Adipocyte (in vitro differentiated cells): Measurements from ENCODE around the gene GPR62.

ENCODE experiments used
- DNase-seq: peaks from one replicate; pipeline ENCODE4 v3.0.0-alpha.2; 2015; ENCODE audit warnings: low read depth
- H3K27me3 ChIP-seq: replicated peaks from 2 replicates; pipeline ENCODE4 v1.7.0; 2013; ENCODE audit warnings: mild to moderate bottlenecking, low read length, moderate library complexity; ENCODE audit not compliant: control insufficient read depth, insufficient read depth
- H3K36me3 ChIP-seq: 2 replicates; pipeline ENCODE4 v1.7.0; 2013; ENCODE audit warnings: low read length, mild to moderate bottlenecking, moderate library complexity; ENCODE audit not compliant: control insufficient read depth, insufficient read depth, severe bottlenecking
- H3K4me1 ChIP-seq: 2 replicates; pipeline ENCODE4 v1.7.0; 2013; ENCODE audit warnings: mild to moderate bottlenecking, low read length, moderate library complexity; ENCODE audit not compliant: control insufficient read depth, insufficient read depth
- H3K4me3 ChIP-seq: 2 replicates; pipeline ENCODE4 v1.7.0; 2013; ENCODE audit warnings: mild to moderate bottlenecking, low read length, moderate library complexity
- H3K9ac ChIP-seq: 2 replicates; pipeline ENCODE4 v1.7.0; 2013; ENCODE audit warnings: mild to moderate bottlenecking, low read length, moderate library complexity
- H3K9me3 ChIP-seq: 2 replicates; pipeline ENCODE4 v1.7.0; 2013; ENCODE audit warnings: mild to moderate bottlenecking, low read length, moderate library complexity; ENCODE audit not compliant: control insufficient read depth

Gene GPR62

DNA sequence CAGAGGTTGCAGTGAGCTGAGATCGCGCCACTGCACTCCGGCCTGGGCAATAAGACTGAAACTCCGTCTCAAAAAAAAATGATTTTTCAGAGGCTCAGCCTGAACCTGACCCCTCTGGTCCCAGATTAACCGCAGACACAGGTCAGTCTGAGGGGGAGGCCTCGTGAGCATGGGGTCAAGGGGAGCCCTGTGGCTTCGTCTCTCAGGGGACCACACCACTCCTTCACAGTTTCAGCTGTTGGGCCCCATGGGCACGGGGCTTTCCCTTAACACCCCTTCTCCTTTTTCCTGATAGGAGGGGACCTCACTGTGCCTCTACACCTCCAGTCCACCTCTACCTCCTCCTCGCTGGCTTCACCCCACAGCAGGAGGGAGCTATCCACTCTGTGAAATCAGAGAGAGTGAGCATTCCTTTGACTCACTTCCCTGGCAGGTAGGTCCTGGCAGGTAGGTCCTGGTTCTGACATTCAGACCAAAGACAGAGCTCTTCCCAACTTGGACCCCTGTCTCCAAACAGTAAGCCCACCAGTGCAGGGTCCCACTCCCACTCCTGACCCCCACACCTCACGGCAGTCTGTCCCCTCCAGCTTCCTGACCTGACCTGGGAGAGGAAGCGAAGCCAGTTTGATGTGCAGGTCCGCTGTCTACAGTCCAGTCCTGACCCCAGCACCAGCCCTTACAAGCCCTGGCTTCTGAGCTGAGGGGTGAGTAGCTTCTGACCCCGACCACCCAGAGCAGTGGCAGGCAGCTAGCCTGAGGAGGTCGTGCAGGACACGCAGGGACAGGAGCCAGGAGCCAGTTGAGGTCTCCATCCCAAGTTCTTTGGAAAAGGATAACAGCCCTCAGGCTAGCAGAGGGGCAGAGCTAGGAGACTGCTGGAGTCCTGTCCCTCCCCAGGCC, 22.5 kb upstream of the GPR62 start:
- DNase-seq: no peak
- Histone ChIP-seq H3K4me3 (no peak overlapping the region), H3K36me3 (peaks cover 72% of the 10 kb centered on the region), H3K9me3 (no peaks in the 10 kb centered on the region), H3K4me1 (no peaks in the 10 kb centered on the region), H3K9ac (no peak overlapping the region), H3K27me3 (no peaks in the 10 kb centered on the region)

DNA sequence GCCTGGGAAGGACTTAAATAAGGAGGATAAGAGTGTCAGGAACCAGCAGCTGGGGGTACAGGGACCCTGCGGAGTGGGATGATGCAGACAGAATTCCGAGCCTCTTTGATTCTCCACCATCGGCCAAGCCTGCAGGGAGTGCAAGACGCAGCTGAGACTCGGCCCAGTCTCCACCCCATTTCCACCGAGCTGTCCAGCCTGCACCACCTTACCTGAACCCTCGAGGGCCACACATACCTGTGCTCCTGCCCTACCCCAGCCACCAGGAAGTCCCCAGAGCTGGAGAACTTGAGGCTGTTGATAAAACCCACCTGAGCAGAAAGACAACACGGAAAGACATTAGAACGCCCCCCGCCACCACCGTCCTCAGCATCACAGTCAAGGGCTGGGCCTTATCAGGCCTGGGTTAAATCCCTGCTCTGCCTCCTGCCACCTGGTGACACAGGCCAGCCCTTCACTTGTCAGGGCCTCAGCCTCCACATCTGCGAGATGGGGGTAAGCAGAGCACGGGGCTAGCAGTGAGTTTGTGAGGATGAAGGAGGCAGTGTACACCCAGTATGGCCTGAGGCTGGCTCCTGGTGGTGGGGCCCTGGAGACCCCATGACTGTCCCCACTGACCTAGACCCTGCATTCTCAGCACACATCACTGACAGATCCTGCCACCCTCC, 21.6 kb upstream of the GPR62 start:
- no peak overlapping the region for H3K9ac ChIP-seq
- H3K4me1 ChIP-seq: no peaks in the 10 kb centered on the region
- no peak for DNase-seq
- H3K27me3 ChIP-seq: no peaks in the 10 kb centered on the region
- no peaks in the 10 kb centered on the region for H3K9me3 ChIP-seq
- H3K36me3 ChIP-seq: peaks cover 81% of the 10 kb centered on the region
- H3K4me3 ChIP-seq: no peak overlapping the region

DNA sequence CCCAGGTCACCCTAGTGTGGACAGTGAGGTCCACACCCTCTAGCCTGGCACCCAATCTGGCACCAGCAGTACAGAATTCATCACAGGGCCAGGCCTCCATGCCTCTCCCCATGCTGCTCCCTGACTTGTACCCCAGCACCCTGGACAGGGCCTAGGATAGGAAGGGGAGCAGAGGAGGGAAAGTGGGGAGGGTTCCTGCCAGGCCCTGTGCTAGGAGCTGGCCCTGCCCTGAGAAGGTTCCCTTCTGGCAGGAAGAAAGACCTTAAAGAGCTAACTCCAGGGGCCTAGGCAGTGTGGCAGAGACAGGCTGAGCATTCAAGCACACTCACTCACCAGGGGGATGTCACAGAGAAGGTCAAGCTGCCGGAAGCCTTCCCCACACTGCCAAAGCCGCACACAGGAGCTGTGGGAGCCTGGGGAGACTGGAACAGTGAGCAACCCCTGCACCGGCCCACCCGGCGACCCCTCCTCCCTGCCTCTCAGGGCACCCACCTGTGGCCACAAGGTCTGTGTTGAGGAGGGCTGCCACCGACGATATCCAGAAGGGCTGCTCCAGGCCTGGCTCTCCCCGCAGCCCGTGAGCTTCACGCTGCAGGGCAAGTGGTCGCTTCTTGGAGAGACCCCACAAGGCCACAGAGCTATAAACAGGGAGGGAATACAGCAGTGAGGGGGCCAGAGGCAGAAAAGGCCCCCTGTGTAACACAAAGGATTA, 20.9 kb upstream of the GPR62 start:
- H3K36me3 ChIP-seq: peaks cover 88% of the 10 kb centered on the region
- no peak for DNase-seq

DNA sequence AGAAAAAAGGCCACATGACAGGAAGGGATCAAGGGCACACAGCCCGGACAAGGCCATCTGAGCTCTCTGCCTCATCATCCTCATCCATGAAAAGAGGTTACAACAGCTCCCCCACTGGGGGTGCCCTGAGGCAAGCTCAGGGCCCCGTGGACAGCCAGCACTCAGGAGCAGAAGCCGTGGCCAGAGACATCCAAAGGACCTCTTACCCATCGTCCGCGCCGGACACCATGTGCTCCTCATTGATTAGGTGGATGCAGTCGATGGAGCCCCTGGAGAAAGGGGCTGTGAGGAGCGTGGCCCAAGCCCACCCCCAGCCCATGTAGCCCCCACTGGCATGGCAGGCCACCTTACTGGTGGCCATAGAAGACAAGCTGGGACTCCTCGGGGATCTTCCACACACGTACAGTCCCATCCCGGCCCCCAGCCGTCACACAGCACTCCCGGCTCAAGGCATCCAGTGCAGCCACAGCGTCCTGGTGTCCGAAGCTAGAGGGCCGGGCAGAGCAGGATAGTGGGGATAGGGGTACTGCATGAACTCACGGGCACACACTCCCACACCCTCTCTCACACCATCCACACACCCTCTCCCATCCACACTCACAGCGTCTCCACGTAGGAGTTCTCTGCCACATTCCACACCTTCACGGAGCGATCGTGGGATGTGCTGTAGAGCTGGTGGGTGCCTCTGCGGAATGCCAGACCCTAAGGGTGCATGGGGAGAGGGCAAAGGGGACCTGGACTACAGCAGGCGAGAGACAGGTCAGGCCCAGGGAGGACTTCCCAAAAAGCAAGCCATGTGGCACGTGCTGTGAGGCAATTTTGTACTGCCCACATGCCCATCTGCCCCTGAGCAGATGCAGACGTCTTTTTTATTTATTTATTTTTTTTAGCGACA, 19.9 kb upstream of the GPR62 start:
- Histone ChIP-seq H3K36me3 (peaks cover 90% of the 10 kb centered on the region), H3K9ac (no peak overlapping the region), H3K4me3 (no peak overlapping the region), H3K27me3 (no peaks in the 10 kb centered on the region), H3K9me3 (no peaks in the 10 kb centered on the region), H3K4me1 (peaks cover 15% of the 10 kb centered on the region)
- DNase-seq: no peak

More for the DNA sequence above, 20.9 kb upstream of the GPR62 start:
- Histone ChIP-seq H3K27me3 (no peaks in the 10 kb centered on the region), H3K4me3 (no peak overlapping the region), H3K9ac (no peak overlapping the region), H3K4me1 (peaks cover 6% of the 10 kb centered on the region), H3K9me3 (no peaks in the 10 kb centered on the region)

DNA sequence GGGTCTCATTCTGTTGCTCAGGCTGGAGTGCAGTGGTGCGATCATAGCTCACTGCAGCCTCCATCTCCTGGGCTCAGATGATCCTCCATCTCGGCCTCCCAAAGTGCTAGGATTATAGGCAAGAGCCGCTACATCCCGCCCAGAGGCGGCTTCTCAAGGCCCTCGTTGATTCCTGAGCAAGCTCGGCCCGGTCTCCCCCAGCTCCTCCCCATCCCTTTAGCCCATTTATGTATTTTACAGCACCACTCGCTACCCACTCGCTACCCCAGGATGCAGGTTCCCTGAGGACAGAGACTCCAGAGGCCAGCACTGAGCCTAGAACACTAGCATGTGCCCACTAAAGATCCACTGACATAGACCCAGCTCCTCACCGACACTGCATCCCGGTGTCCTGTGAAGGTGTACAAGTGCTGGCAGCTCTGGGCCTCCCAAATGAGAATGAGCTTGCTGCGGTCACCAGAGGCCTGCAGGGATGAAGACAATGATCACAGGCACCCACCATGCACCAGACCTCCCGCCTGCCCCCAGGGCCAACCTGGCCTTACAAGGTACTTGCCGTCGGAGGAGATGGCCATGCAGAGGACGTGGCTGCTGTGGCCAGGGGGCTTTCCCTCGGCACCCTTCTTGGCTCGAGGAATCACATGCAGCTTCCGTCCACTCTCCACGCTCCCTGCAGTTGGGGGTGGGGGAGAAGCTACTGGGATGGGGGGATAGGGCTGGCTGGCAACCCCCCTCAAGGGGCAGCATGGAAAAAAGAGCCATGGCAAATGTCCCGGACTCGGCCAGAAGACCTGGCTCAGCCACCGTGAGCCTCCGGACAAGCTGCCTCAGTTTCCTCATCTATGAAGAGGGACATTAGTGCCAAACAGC, 19.1 kb upstream of the GPR62 start:
- Histone ChIP-seq H3K4me3 (no peak overlapping the region), H3K9ac (no peak overlapping the region), H3K36me3 (peaks cover 81% of the 10 kb centered on the region), H3K27me3 (no peaks in the 10 kb centered on the region), H3K9me3 (no peaks in the 10 kb centered on the region), H3K4me1 (peaks cover 21% of the 10 kb centered on the region)
- DNase-seq: no peak

DNA sequence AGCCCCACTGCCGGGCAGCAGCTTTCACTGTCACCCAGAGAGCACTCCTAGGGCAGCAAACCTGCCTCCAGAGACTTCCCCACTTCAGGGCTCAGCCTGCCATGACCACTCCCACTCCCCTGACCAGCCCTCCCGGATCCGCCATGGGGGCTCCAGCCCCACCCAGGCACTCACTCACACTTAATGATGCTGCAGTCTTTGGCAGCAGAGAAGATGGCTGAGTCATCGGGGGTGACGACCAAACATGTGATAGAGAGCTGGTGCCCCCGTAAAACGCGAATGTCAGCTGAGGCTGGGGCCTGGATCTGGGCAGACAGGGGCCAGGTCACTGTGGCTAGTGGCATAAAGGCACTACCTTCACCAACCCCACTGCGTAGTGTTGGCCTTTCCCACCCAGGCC, 18.2 kb upstream of the GPR62 start:
- no peaks in the 10 kb centered on the region for H3K27me3 ChIP-seq
- peaks cover 75% of the 10 kb centered on the region for H3K36me3 ChIP-seq
- DNase-seq: no peak
- H3K9ac ChIP-seq: no peak overlapping the region
- no peaks in the 10 kb centered on the region for H3K9me3 ChIP-seq
- no peak overlapping the region for H3K4me3 ChIP-seq
- H3K4me1 ChIP-seq: peaks cover 21% of the 10 kb centered on the region

DNA sequence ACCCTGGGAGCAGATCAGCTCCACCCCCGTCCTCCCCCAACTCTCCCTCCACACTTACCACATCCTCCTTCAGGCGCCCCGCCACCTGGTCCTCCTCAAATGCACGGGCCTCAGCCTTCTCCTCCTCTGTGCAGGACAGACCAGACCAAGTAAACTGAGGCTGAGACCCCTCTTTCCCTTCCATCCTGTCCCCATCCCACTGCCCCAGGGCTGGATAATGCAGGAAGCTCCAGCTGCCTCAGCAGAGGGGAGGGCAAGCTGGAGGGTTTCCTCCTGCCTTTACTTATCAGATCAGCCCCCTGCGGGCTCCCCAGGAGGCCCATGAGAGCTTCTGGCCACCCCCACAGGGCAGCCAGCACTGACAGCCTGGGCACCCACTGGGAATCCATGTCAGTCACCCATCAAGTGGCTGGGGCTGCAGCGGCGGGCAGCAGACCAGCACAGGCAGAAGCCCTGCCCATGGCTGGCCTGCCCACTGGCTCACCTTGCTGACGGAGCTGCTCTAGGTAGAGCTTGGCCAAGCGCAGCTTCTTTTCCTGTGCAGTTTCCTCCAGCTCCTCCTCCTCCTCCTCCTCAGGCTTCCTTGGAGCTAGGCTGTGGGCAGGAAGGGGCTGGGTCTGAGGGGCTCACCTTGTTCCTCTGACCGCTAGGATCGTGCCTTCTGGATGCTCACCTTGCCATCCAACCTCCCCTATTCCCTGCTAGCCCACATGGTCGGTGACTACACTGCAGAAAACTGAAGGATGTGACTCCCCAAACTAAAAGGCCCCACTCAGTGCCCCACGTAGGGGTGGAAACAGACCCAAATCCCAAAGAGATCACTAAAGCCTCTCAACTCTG, 17.4 kb upstream of the GPR62 start:
- DNase-seq: no peak
- no peaks in the 10 kb centered on the region for H3K9me3 ChIP-seq
- no peaks in the 10 kb centered on the region for H3K27me3 ChIP-seq
- H3K9ac ChIP-seq: no peak overlapping the region
- H3K4me1 ChIP-seq: peaks cover 28% of the 10 kb centered on the region
- peaks cover 70% of the 10 kb centered on the region for H3K36me3 ChIP-seq
- no peak overlapping the region for H3K4me3 ChIP-seq

DNA sequence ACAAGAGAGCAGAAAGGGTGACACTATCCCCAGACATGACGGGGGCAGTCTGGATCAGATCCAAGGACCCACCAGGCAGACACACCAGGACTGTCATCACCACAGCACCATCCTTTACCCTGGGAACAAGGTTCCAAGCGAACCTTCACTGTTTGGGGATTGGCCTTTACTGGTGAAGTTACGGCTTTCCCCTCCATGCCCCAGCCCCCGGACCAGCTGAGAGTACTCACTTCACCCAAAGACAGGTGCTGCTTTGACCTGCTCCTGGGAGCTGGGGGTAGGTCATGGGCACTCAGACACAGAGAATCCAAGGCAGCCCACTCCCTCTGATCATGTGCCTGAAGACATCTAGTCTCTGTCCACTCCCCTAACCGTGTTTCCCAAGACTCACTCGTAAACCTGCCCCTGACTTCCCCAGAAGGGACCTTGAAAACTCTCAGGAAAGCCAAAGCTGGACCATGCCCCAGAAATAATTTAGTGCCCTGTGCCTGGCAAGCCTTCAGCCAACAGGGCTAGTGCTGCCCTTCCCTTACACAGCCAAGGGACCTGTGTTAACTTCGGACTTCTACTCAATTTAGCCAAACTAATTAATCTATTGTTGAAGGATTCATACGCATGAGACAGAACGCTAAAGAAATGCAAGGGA, 16.3 kb upstream of the GPR62 start:
- H3K27me3 ChIP-seq: no peaks in the 10 kb centered on the region
- H3K9ac ChIP-seq: no peak overlapping the region
- DNase-seq: no peak
- H3K9me3 ChIP-seq: no peaks in the 10 kb centered on the region
- H3K36me3 ChIP-seq: peaks cover 59% of the 10 kb centered on the region
- peak overlapping the region; percentile 48 for H3K4me3 ChIP-seq
- peaks cover 36% of the 10 kb centered on the region for H3K4me1 ChIP-seq

DNA sequence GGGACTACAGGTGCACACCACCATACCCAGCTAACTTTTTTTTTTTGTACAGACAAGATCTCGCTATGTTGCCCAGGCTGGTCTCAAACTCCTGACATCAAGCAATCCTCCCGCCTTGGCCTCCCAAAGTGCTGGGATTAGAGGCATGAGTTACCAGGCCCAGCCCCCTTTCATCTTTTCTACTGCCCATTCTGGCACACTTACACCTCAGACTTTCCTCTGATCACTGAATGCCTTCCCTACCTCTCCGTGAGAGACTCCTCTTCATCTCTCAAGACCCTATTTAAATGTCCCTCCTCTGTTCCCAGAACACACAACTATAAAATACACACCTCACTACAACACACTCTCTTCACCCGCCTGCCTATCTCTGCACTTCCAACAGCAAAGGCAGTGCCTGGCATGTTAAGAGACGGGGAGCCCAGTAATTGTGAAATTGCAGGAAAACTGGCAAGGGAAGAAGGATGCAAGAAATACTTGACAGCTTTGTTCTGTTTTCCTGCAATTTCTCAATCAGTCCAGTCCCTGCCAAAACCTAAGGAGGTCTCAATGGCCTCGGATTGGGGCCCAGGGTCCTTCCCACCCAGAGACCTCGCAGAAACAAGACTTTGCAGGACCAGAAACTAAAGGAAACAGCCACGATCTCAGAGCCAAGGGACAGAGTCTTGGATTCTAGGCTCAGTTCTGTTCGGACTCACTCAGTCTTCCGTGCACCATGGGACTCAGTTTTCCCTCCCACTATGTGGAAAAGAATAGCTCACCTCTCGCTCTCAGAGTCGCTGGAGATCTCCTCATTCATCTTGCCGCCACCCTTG, 14.3 kb upstream of the GPR62 start:
- H3K4me3 ChIP-seq: peak overlapping the region; percentile 86
- H3K9me3 ChIP-seq: no peaks in the 10 kb centered on the region
- no peaks in the 10 kb centered on the region for H3K27me3 ChIP-seq
- DNase-seq: peak; percentile 73
- H3K9ac ChIP-seq: peak overlapping the region; percentile 89
- peaks cover 36% of the 10 kb centered on the region for H3K4me1 ChIP-seq
- peaks cover 54% of the 10 kb centered on the region for H3K36me3 ChIP-seq
